A549 (cell line): ENCODE measurements around the gene CCS. TPM values are rescaled to one million over a fixed set of nuclear protein-coding genes. Genes with fewer than 3 reads are reported as not detected.

Source experiments
- ATAC-seq, 2 experiments: fragments of 200-7000 bp in 1 of 2; fragments of >200 bp in 1 of 2; cut with Nextera tagmentation in 1 of 2; cut with Tn5 transposase in 1 of 2; 3 replicates each; pipeline versions ENCODE4 v1.8.0 to v1.9.1; 2018 to 2020; ENCODE audit warnings: mild to moderate bottlenecking in 1 of 2, moderate library complexity in 1 of 2
- CTCF ChIA-PET: fragments of 300-600 bp; sonication (Branson Sonifier 250); formaldehyde crosslinking; extraction: SDS; loops from one replicate; lab custom pipeline; 2021; ENCODE audit warnings: antibody characterized with exemption, inconsistent platforms; lab: Yijun Ruan, JAX
- POLR2A ChIA-PET: fragments of 350-600 bp; formaldehyde crosslinking; extraction: SDS; loops from one replicate; lab custom pipeline; 2021; ENCODE audit warnings: antibody characterized with exemption, inconsistent platforms; lab: Yijun Ruan, JAX
- DNase-seq, 2 experiments: peaks; one replicate each; pipeline versions ENCODE4 v3.0.0 to v3.0.0-alpha.2; 2011 to 2016; ENCODE audit warnings: low read depth in 1 of 2, low spot score in 1 of 2
- FAIRE-seq: peaks from 2 replicates; lab custom pipeline; 2011; peaks lifted over from hg19 to GRCh38; lab: Jason Lieb, UNC
- H3K27ac ChIP-seq, 2 experiments: fragments of >200 bp; sonication (Bioruptor Twin); formaldehyde crosslinking; 3 replicates each; pipeline ENCODE4 v1.5.1; 2016 to 2017
- H3K4me1 ChIP-seq: fragments of >200 bp; sonication (Bioruptor Twin); formaldehyde crosslinking; 3 replicates; pipeline ENCODE4 v1.6.1; 2016
- H3K4me2 ChIP-seq: fragments of >200 bp; sonication (Bioruptor Twin); formaldehyde crosslinking; 3 replicates; pipeline ENCODE4 v1.6.1; 2016
- H3K4me3 ChIP-seq: fragments of >200 bp; sonication (Bioruptor Twin); formaldehyde crosslinking; 3 replicates; pipeline ENCODE4 v1.5.1; 2016
- H3K9me3 ChIP-seq: fragments of >200 bp; sonication (Bioruptor Twin); formaldehyde crosslinking; 3 replicates; pipeline ENCODE4 v1.6.1; 2016
- ATOH8 ChIP-seq: fragments of 250-450 bp; sonication (Bioruptor Pico); IDR thresholded peaks from 2 replicates; pipeline ENCODE4 v1.5.0; 2020; ENCODE audit warnings: low read depth, mild to moderate bottlenecking, moderate library complexity
- CHD4 ChIP-seq: fragments of 200-600 bp; sonication (generic); IDR thresholded peaks from 2 replicates; pipeline ENCODE4 v1.6.1; 2016; ENCODE audit warnings: antibody characterized with exemption, mild to moderate bottlenecking, borderline replicate concordance
- ELK1 ChIP-seq: fragments of 150-350 bp; IDR thresholded peaks from 2 replicates; pipeline ENCODE4 v1.6.1; 2014; ENCODE audit warnings: low read depth, mild to moderate bottlenecking, low read length
- HDAC2 ChIP-seq: fragments of 200-600 bp; sonication (generic); IDR thresholded peaks from 2 replicates; pipeline ENCODE4 v1.6.1; 2016
- JUN ChIP-seq, 2 experiments: fragments of >200 bp; sonication (Bioruptor Twin); formaldehyde crosslinking; IDR thresholded peaks; 2 replicates in 1 of 2; 3 replicates in 1 of 2; pipeline ENCODE4 v1.6.1; 2016 to 2017
- KDM1A ChIP-seq: fragments of 200-600 bp; sonication (generic); IDR thresholded peaks from 2 replicates; pipeline ENCODE4 v1.6.1; 2016; ENCODE audit warnings: low read depth, mild to moderate bottlenecking
- KDM5A ChIP-seq: fragments of 200-600 bp; sonication (generic); IDR thresholded peaks from 2 replicates; pipeline ENCODE4 v1.6.1; 2016; ENCODE audit warnings: antibody characterized with exemption, mild to moderate bottlenecking
- RCOR1 ChIP-seq: fragments of 150-350 bp; IDR thresholded peaks from 2 replicates; pipeline ENCODE4 v1.6.1; 2014; ENCODE audit warnings: antibody characterized with exemption, low read length, low read depth
- REST ChIP-seq: fragments of 200-600 bp; sonication (generic); IDR thresholded peaks from 2 replicates; pipeline ENCODE4 v1.6.1; 2016; ENCODE audit warnings: antibody characterized with exemption, mild to moderate bottlenecking, moderate library complexity
- RFX5 ChIP-seq: fragments of 450-650 bp; IDR thresholded peaks from 2 replicates; pipeline ENCODE4 v1.7.1; 2014; ENCODE audit warnings: antibody characterized with exemption, mild to moderate bottlenecking, moderate library complexity
- RNF2 ChIP-seq: fragments of 200-600 bp; sonication (generic); IDR thresholded peaks from 2 replicates; pipeline ENCODE4 v1.6.1; 2016; ENCODE audit warnings: low read depth, mild to moderate bottlenecking, antibody characterized with exemption, moderate library complexity, borderline replicate concordance
- ZFP36 ChIP-seq: fragments of 450-650 bp; IDR thresholded peaks from 2 replicates; pipeline ENCODE4 v1.6.1; 2014; ENCODE audit warnings: borderline replicate concordance; ENCODE audit not compliant: partially characterized antibody
- ZSCAN20 ChIP-seq: fragments of 250-450 bp; sonication (Bioruptor Pico); IDR thresholded peaks from 2 replicates; pipeline ENCODE4 v1.8.0; 2022; ENCODE audit warnings: mild to moderate bottlenecking, moderate library complexity
- WGBS: methylation state at CpG from one replicate; pipeline ENCODE4 v1.1.6; 2017; ENCODE audit errors: missing lambda C conversion rate; 5-methylcytosine and 5-hydroxymethylcytosine counted together
- polyA plus RNA-seq, 4 experiments: library from polyadenylated mRNA; depleted of rRNA in 3 of 4; stranded (reverse); fragments of >200 nt; fragmentation: RNase III in 1 of 4; extraction: RNeasy Plus Mini Kit Qiagen cat#74134 plus additional on column Dnase treatment in 1 of 4; gene quantifications; 2 replicates in 3 of 4; 3 replicates in 1 of 4; pipeline ENCODE4 v1.2.3, GENCODE V29; 2011 to 2017
- TF ChIP-seq, protein P1 (sequence below): IDR thresholded peaks from 2 replicates; pipeline ENCODE4 v1.6.1; 2012
- TF ChIP-seq, protein P2 (sequence below): fragments of >200 bp; sonication (Bioruptor Twin); formaldehyde crosslinking; IDR thresholded peaks from 3 replicates; pipeline ENCODE4 v1.6.1; 2016

Gene CCS
- polyA plus RNA-seq, 2 of the 4 experiments (the other 2 are of a cell fraction), result 18.3 to 46.5 TPM

DNA sequence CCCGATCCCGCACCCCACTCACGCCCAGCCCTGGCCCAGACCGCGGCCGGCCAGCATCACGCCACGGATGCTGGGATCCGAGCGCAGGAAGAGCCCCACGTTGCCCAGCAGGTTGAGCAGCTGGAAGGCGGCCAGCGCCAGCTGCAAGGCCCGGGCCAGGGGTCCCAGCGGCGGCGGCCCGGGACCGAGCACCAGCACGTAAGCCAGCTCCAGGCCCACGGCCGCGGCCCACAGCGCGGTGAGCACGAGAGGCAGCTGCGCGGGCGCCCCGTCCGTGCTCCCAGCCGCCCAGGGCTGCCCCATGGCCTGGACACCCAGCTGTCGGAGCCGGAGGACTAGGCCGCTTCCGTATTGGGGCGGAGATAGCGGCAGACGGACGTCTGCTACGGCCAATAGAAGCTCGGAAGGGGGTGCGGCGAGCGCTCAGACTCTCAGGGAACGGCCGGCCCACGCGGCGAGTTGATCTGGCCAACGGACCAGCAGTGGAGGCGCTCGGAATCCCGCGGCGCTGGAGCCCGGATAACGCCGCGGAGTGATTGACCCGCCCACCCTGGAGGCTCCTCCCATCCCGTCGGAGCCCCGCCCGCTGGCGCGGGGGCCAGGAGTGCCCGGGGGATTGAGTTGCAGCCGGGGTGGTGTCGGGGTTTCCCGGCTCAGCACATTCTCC, 47.2 kb upstream of the CCS start, which contains the start of gene ZDHHC24 (continued):
- no peak for TF ChIP-seq ATOH8 (CRISPR knock-in tag)
- TF ChIP-seq RNF2, result no peak
- TF ChIP-seq, protein P1, sequence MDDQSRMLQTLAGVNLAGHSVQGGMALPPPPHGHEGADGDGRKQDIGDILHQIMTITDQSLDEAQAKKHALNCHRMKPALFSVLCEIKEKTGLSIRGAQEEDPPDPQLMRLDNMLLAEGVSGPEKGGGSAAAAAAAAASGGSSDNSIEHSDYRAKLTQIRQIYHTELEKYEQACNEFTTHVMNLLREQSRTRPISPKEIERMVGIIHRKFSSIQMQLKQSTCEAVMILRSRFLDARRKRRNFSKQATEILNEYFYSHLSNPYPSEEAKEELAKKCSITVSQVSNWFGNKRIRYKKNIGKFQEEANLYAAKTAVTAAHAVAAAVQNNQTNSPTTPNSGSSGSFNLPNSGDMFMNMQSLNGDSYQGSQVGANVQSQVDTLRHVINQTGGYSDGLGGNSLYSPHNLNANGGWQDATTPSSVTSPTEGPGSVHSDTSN, result peak; percentile 93
- TF ChIP-seq ELK1, result no peak

- Histone ChIP-seq H3K4me3 (peak within 1 kb of the TSS; percentile 85), H3K27ac (peak within 1 kb of the TSS; percentile 85 to 96), H3K4me1 (peaks cover 17% of the 10 kb centered on the region), H3K4me2 (peak within 1 kb of the TSS; percentile 90), H3K9me3 (no peaks in the 10 kb centered on the region)
- WGBS, result 11% methylated on average over 33 of the region's 37 CpGs
- TF ChIP-seq HDAC2, result peak; percentile 98
- TF ChIP-seq ATOH8 (CRISPR knock-in tag), result no peak
- 0 out of 5 replicates have a peak, but pooled peaks of 1 of the 2 experiments have one; percentile 29 for TF ChIP-seq JUN (IDR thresholded peaks at IDR 0.05)
- TF ChIP-seq, protein P2, sequence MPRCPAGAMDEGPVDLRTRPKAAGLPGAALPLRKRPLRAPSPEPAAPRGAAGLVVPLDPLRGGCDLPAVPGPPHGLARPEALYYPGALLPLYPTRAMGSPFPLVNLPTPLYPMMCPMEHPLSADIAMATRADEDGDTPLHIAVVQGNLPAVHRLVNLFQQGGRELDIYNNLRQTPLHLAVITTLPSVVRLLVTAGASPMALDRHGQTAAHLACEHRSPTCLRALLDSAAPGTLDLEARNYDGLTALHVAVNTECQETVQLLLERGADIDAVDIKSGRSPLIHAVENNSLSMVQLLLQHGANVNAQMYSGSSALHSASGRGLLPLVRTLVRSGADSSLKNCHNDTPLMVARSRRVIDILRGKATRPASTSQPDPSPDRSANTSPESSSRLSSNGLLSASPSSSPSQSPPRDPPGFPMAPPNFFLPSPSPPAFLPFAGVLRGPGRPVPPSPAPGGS, result no peak
- TF ChIP-seq KDM1A, result peak; percentile 100
- peak; percentile 72; the same call in 1 of the 2 replicates for TF ChIP-seq RCOR1
- TF ChIP-seq CHD4, result peak; percentile 97
- TF ChIP-seq RFX5, result no peak
- TF ChIP-seq ZFP36, result peak; percentile 81
- peak in 1 of 2 experiments; percentile 18 for DNase-seq
- FAIRE-seq, result no peak
- ChIA-PET CTCF (interaction anchor here (0.8 to 1.7 kb wide), 7 partner anchors 10 to 288 kb away, joined by 3 to 6 read pairs (median 5); partner anchors contain the start of genes CCDC87, CCS and CTSF), POLR2A (interaction anchor here (0.6 to 2.0 kb wide), 15 partner anchors 9 to 132 kb away, joined by 3 to 13 read pairs (median 5); partner anchors contain the start of genes CTSF, DPP3, PELI3 and RBM14)
- ATAC-seq, result peak in 1 of 2 experiments; percentile 6; a peak in 3 of 6 replicates
Measured at GRCh38 chr11:66546368-66546965, 46.5 kb upstream of the CCS start, which contains the start of gene ACTN3. Gene ACTN3, plus strand, starts transcription at chr11:66546903. Its CDS starts 35 bp downstream, at chr11:66546938.

GRCh38 chr11:66546966-66547661, 45.9 kb upstream of the CCS start:
- ATAC-seq (no peak), FAIRE-seq (no peak), DNase-seq (no peak)
- WGBS, result 75% methylated on average over 12 of the region's 18 CpGs
- Histone ChIP-seq H3K4me2 (peak overlapping the region; percentile 90), H3K9me3 (no peaks in the 10 kb centered on the region), H3K4me1 (peaks cover 17% of the 10 kb centered on the region), H3K27ac (peak overlapping the region in 1 of 2 experiments; percentile 96; a peak in 4 of 6 replicates), H3K4me3 (peak overlapping the region; percentile 85; the same call in 2 of the 3 replicates)
- ChIA-PET POLR2A (interaction anchor here (1.0 to 2.0 kb wide), 4 partner anchors 17 to 69 kb away, joined by 3 to 11 read pairs (median 6); partner anchors contain the start of genes DPP3 and RBM14), CTCF (interaction anchor here (1.3 to 1.7 kb wide), 2 partner anchors 45 to 132 kb away, joined by 5 to 6 read pairs; partner anchors contain the start of genes CCDC87 and CCS)
- TF ChIP-seq REST (no peak), ZSCAN20 (CRISPR knock-in tag) (no peak), KDM5A (no peak)
